Skeletal muscle tissue (tissue), 4 donors: ENCODE results near the gene ARHGAP32. TPM values are rescaled to one million over a fixed set of nuclear protein-coding genes. Genes with fewer than 3 reads are reported as not detected.
"Not testable (repeated sequence)": the region's sequence is repeated elsewhere in the genome, so short reads cannot be mapped to it uniquely, and the experiment has no call there.

Experiments used
- H3K27ac ChIP-seq: one replicate; pipeline ENCODE4 v1.7.0; 2013; ENCODE audit warnings: mild to moderate bottlenecking, low read depth, low read length, inconsistent platforms
- H3K27me3 ChIP-seq, 3 donors: one replicate each; pipeline ENCODE4 v1.7.0; 2013; ENCODE audit warnings: low read length in 3 of 3; ENCODE audit not compliant: control insufficient read depth in 3 of 3, insufficient read depth in 3 of 3
- H3K36me3 ChIP-seq, 3 donors: one replicate each; pipeline ENCODE4 v1.7.0; 2013; ENCODE audit warnings: low read length in 3 of 3; ENCODE audit not compliant: control insufficient read depth in 3 of 3, insufficient read depth in 3 of 3
- H3K4me1 ChIP-seq, 3 donors: one replicate each; pipeline ENCODE4 v1.7.0; 2013; ENCODE audit warnings: low read length in 3 of 3, mild to moderate bottlenecking in 3 of 3; ENCODE audit not compliant: control insufficient read depth in 3 of 3, insufficient read depth in 3 of 3
- H3K4me3 ChIP-seq, 3 donors: one replicate each; pipeline ENCODE4 v1.7.0; 2013; ENCODE audit warnings: low read length in 3 of 3
- H3K9ac ChIP-seq, 3 donors: one replicate each; pipeline ENCODE4 v1.7.0; 2013; ENCODE audit warnings: low read length in 3 of 3, mild to moderate bottlenecking in 3 of 3, moderate library complexity in 2 of 3, low read depth in 1 of 3
- H3K9me3 ChIP-seq, 3 donors: one replicate each; pipeline ENCODE4 v1.7.0; 2013; ENCODE audit warnings: low read length in 3 of 3; ENCODE audit not compliant: control insufficient read depth in 3 of 3
- total RNA-seq: library from RNA; depleted of rRNA; stranded (reverse); fragments of >200 nt; gene quantifications from one replicate; pipeline ENCODE4 v1.2.3, GENCODE V29; 2014
- donor health status: Osteomylitis.

ARHGAP32 gene
- total RNA-seq, 1 donor from 2014 or later: 23.5 TPM

GRCh38 chr11:129163714-129164164, 28.4 kb downstream of the ARHGAP32 start:
- H3K4me1 ChIP-seq: no peaks in the 10 kb centered on the region
- H3K4me3 ChIP-seq: no peak overlapping the region
- no peak overlapping the region for H3K27ac ChIP-seq

GRCh38 chr11:129157080-129157479, 35.0 kb downstream of the ARHGAP32 start:
- H3K4me3 ChIP-seq, H3K9me3 ChIP-seq, H3K4me1 ChIP-seq, H3K9ac ChIP-seq, H3K27ac ChIP-seq, H3K27me3 ChIP-seq, H3K36me3 ChIP-seq: not testable (repeated sequence)

More at GRCh38 chr11:129163714-129164164, 28.4 kb downstream of the ARHGAP32 start:
- Histone ChIP-seq H3K9ac (no peak overlapping the region), H3K9me3 (no peaks in the 10 kb centered on the region), H3K36me3 (peaks cover 0 to 2% (median 0%) of the 10 kb centered on the region in 3 donors), H3K27me3 (no peaks in the 10 kb centered on the region)

- Histone ChIP-seq H3K27ac (no peak overlapping the region), H3K9ac (no peak overlapping the region), H3K9me3 (peaks cover 0 to 5% (median 2%) of the 10 kb centered on the region in 3 donors), H3K27me3 (no peaks in the 10 kb centered on the region), H3K4me3 (no peak overlapping the region), H3K36me3 (no peaks in the 10 kb centered on the region), H3K4me1 (no peaks in the 10 kb centered on the region)
Measured at GRCh38 chr11:129155745-129156144, 36.4 kb downstream of the ARHGAP32 start.

- no peaks in the 10 kb centered on the region for H3K27me3 ChIP-seq
- H3K9me3 ChIP-seq: no peaks in the 10 kb centered on the region
- no peaks in the 10 kb centered on the region for H3K4me1 ChIP-seq
- H3K9ac ChIP-seq: no peak overlapping the region
- no peak overlapping the region for H3K4me3 ChIP-seq
- H3K36me3 ChIP-seq: no peaks in the 10 kb centered on the region
- no peak overlapping the region for H3K27ac ChIP-seq
Measured at GRCh38 chr11:129148487-129148886, 43.6 kb downstream of the ARHGAP32 start.

GRCh38 chr11:129146191-129146590, 45.9 kb downstream of the ARHGAP32 start:
- Histone ChIP-seq H3K9ac (no peak overlapping the region), H3K9me3 (no peaks in the 10 kb centered on the region)

GRCh38 chr11:129145276-129145675, 46.8 kb downstream of the ARHGAP32 start:
- Histone ChIP-seq H3K9me3 (no peaks in the 10 kb centered on the region), H3K27me3 (no peaks in the 10 kb centered on the region), H3K4me3 (no peak overlapping the region), H3K36me3 (no peaks in the 10 kb centered on the region), H3K4me1 (no peaks in the 10 kb centered on the region), H3K9ac (no peak overlapping the region), H3K27ac (no peak overlapping the region)

More at GRCh38 chr11:129146191-129146590, 45.9 kb downstream of the ARHGAP32 start:
- Histone ChIP-seq H3K27me3 (no peaks in the 10 kb centered on the region), H3K36me3 (no peaks in the 10 kb centered on the region), H3K4me3 (no peak overlapping the region), H3K4me1 (no peaks in the 10 kb centered on the region), H3K27ac (no peak overlapping the region)

- H3K9ac ChIP-seq: no peak overlapping the region
Measured at GRCh38 chr11:129144256-129144655, 47.9 kb downstream of the ARHGAP32 start.

GRCh38 chr11:129143335-129143734, 48.8 kb downstream of the ARHGAP32 start:
- Histone ChIP-seq H3K27ac (no peak overlapping the region), H3K36me3 (no peaks in the 10 kb centered on the region), H3K9ac (no peak overlapping the region), H3K9me3 (no peaks in the 10 kb centered on the region), H3K4me1 (no peaks in the 10 kb centered on the region), H3K4me3 (no peak overlapping the region), H3K27me3 (no peaks in the 10 kb centered on the region)

More at GRCh38 chr11:129144256-129144655, 47.9 kb downstream of the ARHGAP32 start:
- H3K27me3 ChIP-seq: no peaks in the 10 kb centered on the region
- H3K36me3 ChIP-seq: no peaks in the 10 kb centered on the region
- H3K4me1 ChIP-seq: no peaks in the 10 kb centered on the region
- H3K4me3 ChIP-seq: no peak overlapping the region
- no peaks in the 10 kb centered on the region for H3K9me3 ChIP-seq
- no peak overlapping the region for H3K27ac ChIP-seq

GRCh38 chr11:129141748-129142523, 50.2 kb downstream of the ARHGAP32 start:
- Histone ChIP-seq H3K9ac (no peak overlapping the region), H3K9me3 (no peaks in the 10 kb centered on the region), H3K27ac (no peak overlapping the region), H3K36me3 (no peaks in the 10 kb centered on the region), H3K27me3 (no peaks in the 10 kb centered on the region), H3K4me1 (no peaks in the 10 kb centered on the region), H3K4me3 (no peak overlapping the region)

- H3K4me3 ChIP-seq: no peak overlapping the region
- H3K9me3 ChIP-seq: no peaks in the 10 kb centered on the region
- no peaks in the 10 kb centered on the region for H3K4me1 ChIP-seq
- H3K27me3 ChIP-seq: no peaks in the 10 kb centered on the region
- H3K9ac ChIP-seq: no peak overlapping the region
- H3K27ac ChIP-seq: no peak overlapping the region
- H3K36me3 ChIP-seq: no peaks in the 10 kb centered on the region
Measured at GRCh38 chr11:129131316-129131715, 60.8 kb downstream of the ARHGAP32 start.
